Activated T-helper 1 cell treated with anti-CD3 and anti-CD28 coated beads, Interleukin-12 subunit alpha, Interleukin-12 subunit beta, Interleukin-2, Interleukin-4 antibody, amounts not matched to agents 30 ng/mL and 10 ng/mL and 1 ng/mL, durations not matched to agents 14 hours and 24 hours and 36 hours (primary cell): ENCODE results near the gene TWSG1. TPM values are rescaled to one million over a fixed set of nuclear protein-coding genes. Genes with fewer than 3 reads are reported as not detected.

Experiments used
- DNase-seq: peaks from one replicate; pipeline ENCODE4 v3.0.0; 2021; ENCODE audit warnings: low spot score
- H3K27ac Mint-ChIP-seq: one replicate; pipeline ENCODE4 v1.8.0; 2021; ENCODE audit warnings: mild to moderate bottlenecking, mixed read lengths
- H3K27me3 Mint-ChIP-seq: one replicate; pipeline ENCODE4 v1.8.0; 2022; ENCODE audit warnings: mild to moderate bottlenecking, moderate library complexity, mixed read lengths; ENCODE audit not compliant: insufficient read depth
- H3K36me3 Mint-ChIP-seq: one replicate; pipeline ENCODE4 v1.8.0; 2021; ENCODE audit warnings: low read depth, mixed read lengths
- H3K4me1 Mint-ChIP-seq: one replicate; pipeline ENCODE4 v1.8.0; 2021; ENCODE audit warnings: low read depth, mixed read lengths
- H3K4me3 Mint-ChIP-seq: one replicate; pipeline ENCODE4 v1.8.0; 2021; ENCODE audit warnings: mild to moderate bottlenecking, moderate library complexity, mixed read lengths
- H3K9me3 Mint-ChIP-seq: one replicate; pipeline ENCODE4 v1.8.0; 2021; ENCODE audit warnings: mixed read lengths
- intact Hi-C: fragments of 100-400 bp; cut with micrococcal nuclease; formaldehyde crosslinking; loops from one replicate; pipeline ENCODE4 v1.15.1; 2024
- total RNA-seq: library from RNA; stranded (reverse); gene quantifications from 2 replicates; pipeline ENCODE4 v1.2.3, GENCODE V29; 2022

Gene TWSG1
- total RNA-seq, 1 donor from 2014 or later, result 10.6 TPM

GRCh38 chr18:9322744-9323143, 11.8 kb upstream of the TWSG1 start:
- Mint-ChIP-seq H3K9me3 (peaks cover 3% of the 10 kb centered on the region), H3K4me1 (no peaks in the 10 kb centered on the region), H3K27ac (no peak overlapping the region), H3K4me3 (no peak overlapping the region), H3K36me3 (no peaks in the 10 kb centered on the region), H3K27me3 (peaks cover 18% of the 10 kb centered on the region)
- DNase-seq, result no peak
- intact Hi-C loops, result no loop called here

GRCh38 chr18:9323750-9324445, 10.7 kb upstream of the TWSG1 start:
- Mint-ChIP-seq H3K9me3 (peaks cover 3% of the 10 kb centered on the region), H3K4me3 (no peak overlapping the region), H3K27ac (no peak overlapping the region), H3K4me1 (no peaks in the 10 kb centered on the region), H3K27me3 (peaks cover 16% of the 10 kb centered on the region), H3K36me3 (no peaks in the 10 kb centered on the region)
- intact Hi-C loops, result no loop called here
- no peak for DNase-seq

GRCh38 chr18:9325716-9326115, 8.9 kb upstream of the TWSG1 start:
- H3K4me1 Mint-ChIP-seq, result no peaks in the 10 kb centered on the region
- intact Hi-C loops, result no loop called here
- peaks cover 24% of the 10 kb centered on the region for H3K27me3 Mint-ChIP-seq
- no peak for DNase-seq
- no peaks in the 10 kb centered on the region for H3K9me3 Mint-ChIP-seq
- H3K36me3 Mint-ChIP-seq, result no peaks in the 10 kb centered on the region
- H3K4me3 Mint-ChIP-seq, result no peak overlapping the region
- H3K27ac Mint-ChIP-seq, result no peak overlapping the region

GRCh38 chr18:9328776-9329175, 5.8 kb upstream of the TWSG1 start:
- intact Hi-C loops, result no loop called here
- Mint-ChIP-seq H3K9me3 (no peaks in the 10 kb centered on the region), H3K36me3 (no peaks in the 10 kb centered on the region), H3K4me3 (no peak overlapping the region), H3K4me1 (peaks cover 3% of the 10 kb centered on the region), H3K27me3 (peaks cover 43% of the 10 kb centered on the region), H3K27ac (no peak overlapping the region)
- no peak for DNase-seq

- H3K4me1 Mint-ChIP-seq, result peaks cover 6% of the 10 kb centered on the region
- no peak overlapping the region for H3K27ac Mint-ChIP-seq
- no peaks in the 10 kb centered on the region for H3K9me3 Mint-ChIP-seq
- intact Hi-C loops, result no loop called here
- no peaks in the 10 kb centered on the region for H3K36me3 Mint-ChIP-seq
- H3K4me3 Mint-ChIP-seq, result no peak overlapping the region
- no peak for DNase-seq
- H3K27me3 Mint-ChIP-seq, result peaks cover 44% of the 10 kb centered on the region
Observed at GRCh38 chr18:9329471-9329870, 5.1 kb upstream of the TWSG1 start.

GRCh38 chr18:9330419-9330818, 4.2 kb upstream of the TWSG1 start:
- no peak overlapping the region for H3K4me3 Mint-ChIP-seq

GRCh38 chr18:9333441-9334328, 888 bp upstream of the TWSG1 start:
- peaks cover 33% of the 10 kb centered on the region for H3K4me1 Mint-ChIP-seq
- peak overlapping the region; percentile 49 for H3K27ac Mint-ChIP-seq
- H3K9me3 Mint-ChIP-seq, result no peaks in the 10 kb centered on the region
- peaks cover 39% of the 10 kb centered on the region for H3K27me3 Mint-ChIP-seq
- peaks cover 9% of the 10 kb centered on the region for H3K36me3 Mint-ChIP-seq
- DNase-seq, result no peak
- intact Hi-C loops, result loop anchor here (1.0 to 5.0 kb wide), 10 partner anchors 76 to 1193 kb away; partner anchors contain the start of genes ANKRD12, NAPG, PPP4R1 and RALBP1
- peak overlapping the region; percentile 92 for H3K4me3 Mint-ChIP-seq

More at GRCh38 chr18:9330419-9330818, 4.2 kb upstream of the TWSG1 start:
- H3K4me1 Mint-ChIP-seq, result peaks cover 9% of the 10 kb centered on the region
- H3K27me3 Mint-ChIP-seq, result peaks cover 44% of the 10 kb centered on the region
- intact Hi-C loops, result loop anchor here (5.0 kb wide), 2 partner anchors 73 to 282 kb away; partner anchors contain the start of gene PPP4R1
- no peak overlapping the region for H3K27ac Mint-ChIP-seq
- no peaks in the 10 kb centered on the region for H3K36me3 Mint-ChIP-seq
- no peaks in the 10 kb centered on the region for H3K9me3 Mint-ChIP-seq
- no peak for DNase-seq

GRCh38 chr18:9334973-9335696, 562 bp downstream of the TWSG1 start:
- Mint-ChIP-seq H3K4me1 (peaks cover 33% of the 10 kb centered on the region), H3K9me3 (no peaks in the 10 kb centered on the region), H3K36me3 (peaks cover 9% of the 10 kb centered on the region), H3K4me3 (peak overlapping the region; percentile 92), H3K27me3 (peaks cover 32% of the 10 kb centered on the region), H3K27ac (no peak overlapping the region)
- DNase-seq, result no peak
- intact Hi-C loops, result loop anchor here (1.0 to 5.0 kb wide), 11 partner anchors 78 to 1192 kb away; partner anchors contain the start of genes ANKRD12, NAPG, PPP4R1 and RAB12

GRCh38 chr18:9335697-9336045, 1.1 kb downstream of the TWSG1 start:
- no peak overlapping the region for H3K27ac Mint-ChIP-seq
- peaks cover 12% of the 10 kb centered on the region for H3K36me3 Mint-ChIP-seq
- peak overlapping the region; percentile 89 for H3K4me3 Mint-ChIP-seq
- H3K27me3 Mint-ChIP-seq, result peaks cover 31% of the 10 kb centered on the region
- H3K4me1 Mint-ChIP-seq, result peaks cover 33% of the 10 kb centered on the region
- intact Hi-C loops, result loop anchor here (2.0 to 5.0 kb wide), 4 partner anchors 253 to 1191 kb away; partner anchors contain the start of genes NAPG and RAB12
- H3K9me3 Mint-ChIP-seq, result no peaks in the 10 kb centered on the region
- DNase-seq, result no peak

GRCh38 chr18:9336827-9337226, 2.3 kb downstream of the TWSG1 start:
- no peak overlapping the region for H3K4me3 Mint-ChIP-seq
- peaks cover 14% of the 10 kb centered on the region for H3K36me3 Mint-ChIP-seq

GRCh38 chr18:9337873-9338272, 3.3 kb downstream of the TWSG1 start:
- intact Hi-C loops, result loop anchor here (5.0 kb wide), 1 partner anchor 731 kb away; the partner anchor contains the start of gene RAB12
- no peaks in the 10 kb centered on the region for H3K9me3 Mint-ChIP-seq
- peaks cover 14% of the 10 kb centered on the region for H3K27me3 Mint-ChIP-seq
- DNase-seq, result no peak
- H3K36me3 Mint-ChIP-seq, result peaks cover 14% of the 10 kb centered on the region
- peaks cover 33% of the 10 kb centered on the region for H3K4me1 Mint-ChIP-seq
- peak overlapping the region; percentile 42 for H3K27ac Mint-ChIP-seq
- H3K4me3 Mint-ChIP-seq, result no peak overlapping the region

More at GRCh38 chr18:9336827-9337226, 2.3 kb downstream of the TWSG1 start:
- peaks cover 33% of the 10 kb centered on the region for H3K4me1 Mint-ChIP-seq
- H3K9me3 Mint-ChIP-seq, result no peaks in the 10 kb centered on the region
- H3K27ac Mint-ChIP-seq, result no peak overlapping the region
- peaks cover 22% of the 10 kb centered on the region for H3K27me3 Mint-ChIP-seq
- intact Hi-C loops, result loop anchor here (5.0 kb wide), 1 partner anchor 730 kb away; the partner anchor contains the start of gene RAB12
- DNase-seq, result no peak

- H3K4me1 Mint-ChIP-seq, result peaks cover 24% of the 10 kb centered on the region
- peaks cover 4% of the 10 kb centered on the region for H3K27me3 Mint-ChIP-seq
- intact Hi-C loops, result no loop called here
- peaks cover 18% of the 10 kb centered on the region for H3K36me3 Mint-ChIP-seq
- H3K4me3 Mint-ChIP-seq, result no peak overlapping the region
- no peak for DNase-seq
- H3K9me3 Mint-ChIP-seq, result no peaks in the 10 kb centered on the region
- no peak overlapping the region for H3K27ac Mint-ChIP-seq
Observed at GRCh38 chr18:9340472-9340871, 5.9 kb downstream of the TWSG1 start.
